ENCODE measurements around the gene SOX10.
A peak's percentile ranks its signal among the peaks of the same experiment; 100 is the strongest.

- TF ChIP-seq SMC3 (IDR thresholded peaks at IDR 0.05; ENCODE audit: low read depth, low read length): no peak
- no peak for TF ChIP-seq CTCF (conservative IDR thresholded peaks at IDR 0.05; ENCODE audit: low read depth, low read length)
- TF ChIP-seq BHLHE40 (IDR thresholded peaks at IDR 0.05; ENCODE audit: low read depth, low read length): no peak
- no peak for TF ChIP-seq MXI1 (IDR thresholded peaks at IDR 0.05; ENCODE audit: borderline replicate concordance, low read depth, low read length)
- no peak for TF ChIP-seq RAD21 (IDR thresholded peaks at IDR 0.05; ENCODE audit: low read length)
- TF ChIP-seq MAZ (IDR thresholded peaks at IDR 0.05; ENCODE audit: borderline replicate concordance, low read depth, low read length): peak; percentile 60; the same call in 1 of the 2 replicates
- peak; percentile 99 for TF ChIP-seq CEBPB (IDR thresholded peaks at IDR 0.05; ENCODE audit: low read depth, low read length)
- TF ChIP-seq POLR2A (IDR thresholded peaks at IDR 0.05; ENCODE audit: low read depth, low read length): no peak
- no peak for TF ChIP-seq RFX5 (IDR thresholded peaks at IDR 0.05; ENCODE audit: low read depth, low read length)
- peak; percentile 52; the same call in 1 of the 2 replicates for TF ChIP-seq USF2 (IDR thresholded peaks at IDR 0.05; ENCODE audit: low read depth, low read length)
- 0 out of 2 replicates have a peak, but pooled peaks have one; percentile 10 for TF ChIP-seq FOS (IDR thresholded peaks at IDR 0.05; ENCODE audit: low read depth, low read length)
- no peak for TF ChIP-seq ELK1 (IDR thresholded peaks at IDR 0.05; ENCODE audit: borderline replicate concordance, low read depth, low read length)
Measured at GRCh38 chr22:38032681-38033521, 48.5 kb upstream of the SOX10 start.
